Glutamatergic neuron (in vitro differentiated cells): Measurements from ENCODE around the gene CHRNA10. TPM values are rescaled to one million over a fixed set of nuclear protein-coding genes. Genes with fewer than 3 reads are reported as not detected.

Experiments
- DNase-seq: peaks from one replicate; pipeline ENCODE4 v3.0.0; 2022
- H3K27ac Mint-ChIP-seq: one replicate; pipeline ENCODE4 v1.8.0; 2020; ENCODE audit warnings: mild to moderate bottlenecking, mixed read lengths, inconsistent platforms; ENCODE audit not compliant: unreplicated experiment
- H3K27me3 Mint-ChIP-seq: one replicate; pipeline ENCODE4 v1.8.0; 2020; ENCODE audit warnings: mild to moderate bottlenecking, moderate library complexity, mixed read lengths, inconsistent platforms; ENCODE audit not compliant: unreplicated experiment
- H3K36me3 Mint-ChIP-seq: one replicate; pipeline ENCODE4 v1.8.0; 2020; ENCODE audit warnings: mild to moderate bottlenecking, mixed read lengths, inconsistent platforms; ENCODE audit not compliant: unreplicated experiment
- H3K4me1 Mint-ChIP-seq: one replicate; pipeline ENCODE4 v1.8.0; 2020; ENCODE audit warnings: mild to moderate bottlenecking, low read depth, mixed read lengths, inconsistent platforms; ENCODE audit not compliant: unreplicated experiment
- H3K4me3 Mint-ChIP-seq: one replicate; pipeline ENCODE4 v1.8.0; 2020; ENCODE audit warnings: mild to moderate bottlenecking, mixed read lengths, inconsistent platforms; ENCODE audit not compliant: unreplicated experiment
- H3K9me3 Mint-ChIP-seq: one replicate; pipeline ENCODE4 v1.8.0; 2020; ENCODE audit warnings: mild to moderate bottlenecking, moderate library complexity, mixed read lengths, inconsistent platforms; ENCODE audit not compliant: unreplicated experiment
- CTCF ChIP-seq: fragments of 200-600 bp; sonication (generic); IDR thresholded peaks from one replicate; pipeline ENCODE4 v1.5.0; 2021; ENCODE audit not compliant: partially characterized antibody, unreplicated experiment
- total RNA-seq: library from RNA; stranded (reverse); fragmentation: NEBNext Ultra II Directional; extraction: Animal tissue kit (Norgen Biotek cat#: 25700); gene quantifications from one replicate; pipeline ENCODE4 v1.2.1, GENCODE V29; 2021; ENCODE audit not compliant: unreplicated experiment

CHRNA10 gene
- total RNA-seq, 1 donor from 2014 or later, result 0.91 TPM

GRCh38 chr11:3675971-3676370, 4.8 kb upstream of the CHRNA10 start:
- Mint-ChIP-seq H3K4me1 (peaks cover 2% of the 10 kb centered on the region), H3K9me3 (no peaks in the 10 kb centered on the region), H3K4me3 (no peak overlapping the region), H3K36me3 (no peaks in the 10 kb centered on the region), H3K27ac (no peak overlapping the region), H3K27me3 (peaks cover 4% of the 10 kb centered on the region)
- no peak for TF ChIP-seq CTCF
- no peak for DNase-seq

- no peak for DNase-seq
- Mint-ChIP-seq H3K9me3 (peaks cover 3% of the 10 kb centered on the region), H3K27me3 (peaks cover 4% of the 10 kb centered on the region), H3K36me3 (no peaks in the 10 kb centered on the region), H3K27ac (no peak overlapping the region), H3K4me1 (peaks cover 4% of the 10 kb centered on the region), H3K4me3 (no peak overlapping the region)
- no peak for TF ChIP-seq CTCF
Observed at GRCh38 chr11:3674189-3674588, 3.0 kb upstream of the CHRNA10 start.

GRCh38 chr11:3669742-3670183, 1.4 kb downstream of the CHRNA10 start:
- DNase-seq, result no peak
- peaks cover 4% of the 10 kb centered on the region for H3K4me1 Mint-ChIP-seq
- no peak for TF ChIP-seq CTCF
- H3K4me3 Mint-ChIP-seq, result no peak overlapping the region
- no peak overlapping the region for H3K27ac Mint-ChIP-seq
- peaks cover 3% of the 10 kb centered on the region for H3K9me3 Mint-ChIP-seq
- H3K27me3 Mint-ChIP-seq, result peaks cover 11% of the 10 kb centered on the region
- H3K36me3 Mint-ChIP-seq, result no peaks in the 10 kb centered on the region

- no peak for DNase-seq
- TF ChIP-seq CTCF, result no peak
- H3K27me3 Mint-ChIP-seq, result peaks cover 14% of the 10 kb centered on the region
- H3K27ac Mint-ChIP-seq, result no peak overlapping the region
- no peaks in the 10 kb centered on the region for H3K36me3 Mint-ChIP-seq
- H3K4me3 Mint-ChIP-seq, result no peak overlapping the region
- peaks cover 6% of the 10 kb centered on the region for H3K9me3 Mint-ChIP-seq
- H3K4me1 Mint-ChIP-seq, result peaks cover 4% of the 10 kb centered on the region
Observed at GRCh38 chr11:3669128-3669527, 2.1 kb downstream of the CHRNA10 start.

- Mint-ChIP-seq H3K4me3 (no peak overlapping the region), H3K27ac (no peak overlapping the region), H3K36me3 (peaks cover 5% of the 10 kb centered on the region), H3K9me3 (peaks cover 6% of the 10 kb centered on the region), H3K27me3 (peaks cover 17% of the 10 kb centered on the region), H3K4me1 (peaks cover 4% of the 10 kb centered on the region)
- DNase-seq, result no peak
- TF ChIP-seq CTCF, result no peak
Observed at GRCh38 chr11:3667149-3668035, 3.8 kb downstream of the CHRNA10 start.
